CD4-positive, alpha-beta T cell treated with Interleukin-10 for 1 hour (primary cell): ENCODE data around the gene A3GALT2.

ENCODE experiments used
- DNase-seq: peaks from one replicate; pipeline ENCODE4 v3.0.0-alpha.2; 2020

A3GALT2 gene

GRCh38 chr1:33288976-33289857 lies 31.7 kb downstream of the A3GALT2 start:
- no peak for DNase-seq

DNA sequence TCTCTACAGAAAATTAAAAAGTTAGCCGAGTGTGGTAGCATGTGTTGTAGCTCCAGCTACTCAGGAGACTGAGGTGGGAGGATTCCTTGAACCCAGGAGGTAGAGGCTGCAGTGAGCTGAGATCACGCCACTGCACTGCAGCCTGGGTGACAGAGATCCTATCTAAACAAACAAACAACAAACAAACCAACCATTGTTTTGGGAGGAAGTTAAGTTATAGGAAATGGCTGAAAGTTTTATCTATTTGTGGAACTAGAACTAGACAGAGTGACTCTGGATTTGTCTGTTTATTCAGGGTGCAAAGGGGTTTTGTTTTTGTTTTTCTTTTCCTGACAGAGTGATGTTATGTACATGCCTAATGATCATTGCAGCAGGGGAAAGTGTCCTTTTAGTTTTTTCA lies 33.6 kb downstream of the A3GALT2 start:
- no peak for DNase-seq

DNA sequence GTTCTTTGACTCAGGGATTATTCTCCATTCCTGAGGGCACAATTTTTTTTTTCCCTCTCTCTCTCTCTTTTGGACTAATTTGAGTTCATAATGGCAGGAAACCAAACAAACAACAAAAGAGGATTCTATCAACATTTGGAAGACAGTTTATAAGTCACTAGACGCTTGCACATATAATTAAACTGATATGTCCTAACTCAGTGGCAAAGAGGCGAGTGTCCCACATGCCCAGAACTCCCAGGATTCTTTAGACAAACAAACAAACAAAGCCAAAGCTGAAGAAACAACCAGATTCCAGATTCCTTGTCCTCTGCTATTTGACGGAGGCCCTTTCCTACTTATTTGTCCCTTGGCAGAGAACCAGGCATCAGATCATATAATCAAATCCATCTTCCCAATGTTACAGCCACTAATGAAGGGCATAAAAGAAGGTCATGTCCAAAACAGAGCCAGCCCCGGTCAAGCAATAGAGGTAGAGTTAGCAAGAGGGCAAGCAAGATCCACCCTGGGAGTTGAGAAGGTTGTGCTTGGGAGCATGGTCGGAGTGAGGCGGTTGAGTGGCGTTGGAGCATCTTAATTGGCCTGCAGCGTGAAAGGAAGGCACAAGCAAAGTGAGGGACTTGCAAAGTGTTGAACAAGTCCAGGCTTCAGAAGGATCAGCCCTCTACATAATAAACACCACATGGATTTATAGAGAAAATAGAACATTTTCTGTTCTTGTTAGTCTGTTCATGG lies 34.3 kb downstream of the A3GALT2 start:
- no peak for DNase-seq

GRCh38 chr1:33284049-33284448 lies 36.8 kb downstream of the A3GALT2 start:
- no peak for DNase-seq

DNA sequence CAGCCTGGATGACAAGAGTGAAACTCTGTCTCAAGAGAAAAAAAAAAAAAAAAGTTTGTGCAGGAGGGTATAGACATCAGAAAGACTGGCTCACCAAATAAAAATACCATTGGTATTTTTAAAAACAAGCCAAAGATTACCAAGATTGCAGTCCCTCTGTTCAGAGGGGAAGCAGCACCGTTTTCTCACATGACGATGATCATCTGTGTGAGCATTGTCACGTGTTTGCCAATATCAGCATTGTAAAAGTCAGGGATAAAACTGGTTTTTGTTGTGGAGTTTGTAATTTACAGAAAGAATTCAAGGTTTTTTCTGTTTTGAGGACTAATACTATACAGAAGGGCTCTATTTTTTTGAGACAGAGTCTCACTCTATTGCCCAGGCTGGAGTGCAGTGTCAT lies 38.1 kb downstream of the A3GALT2 start:
- no peak for DNase-seq

DNA sequence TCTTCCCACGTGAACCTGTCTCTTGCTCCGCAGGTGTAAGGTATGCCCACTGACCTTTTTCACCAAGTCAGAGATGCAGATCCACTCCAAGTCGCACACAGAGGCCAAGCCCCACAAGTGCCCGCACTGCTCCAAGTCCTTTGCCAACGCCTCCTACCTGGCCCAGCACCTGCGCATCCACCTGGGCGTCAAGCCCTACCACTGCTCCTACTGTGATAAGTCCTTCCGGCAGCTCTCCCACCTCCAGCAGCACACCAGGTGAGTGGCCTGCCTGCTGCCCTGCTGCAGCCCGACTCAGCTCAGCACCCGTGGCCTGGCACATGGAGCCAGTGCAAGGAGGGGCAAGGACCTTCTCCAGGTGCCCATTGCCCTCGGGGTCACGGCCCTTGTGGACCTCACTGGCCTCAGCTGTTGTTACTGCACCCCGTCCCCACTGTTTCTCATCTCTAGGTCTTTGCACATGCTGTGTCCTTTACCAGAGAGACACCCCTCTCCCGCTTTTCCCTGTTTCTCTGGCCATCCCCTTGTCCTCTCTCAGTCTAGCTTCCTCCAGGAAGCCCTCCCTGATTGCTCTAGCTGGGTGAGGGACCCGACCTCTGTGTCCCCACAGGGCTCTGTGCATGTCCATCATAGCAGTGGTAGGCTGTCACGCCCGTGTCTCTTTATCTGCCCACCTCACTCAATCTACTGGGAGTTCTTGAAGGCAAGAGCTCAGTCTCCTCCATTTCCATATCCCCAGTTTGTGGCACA lies 39.2 kb downstream of the A3GALT2 start:
- DNase-seq, result no peak

GRCh38 chr1:33280091-33280661 lies 40.7 kb downstream of the A3GALT2 start:
- no peak for DNase-seq

DNA sequence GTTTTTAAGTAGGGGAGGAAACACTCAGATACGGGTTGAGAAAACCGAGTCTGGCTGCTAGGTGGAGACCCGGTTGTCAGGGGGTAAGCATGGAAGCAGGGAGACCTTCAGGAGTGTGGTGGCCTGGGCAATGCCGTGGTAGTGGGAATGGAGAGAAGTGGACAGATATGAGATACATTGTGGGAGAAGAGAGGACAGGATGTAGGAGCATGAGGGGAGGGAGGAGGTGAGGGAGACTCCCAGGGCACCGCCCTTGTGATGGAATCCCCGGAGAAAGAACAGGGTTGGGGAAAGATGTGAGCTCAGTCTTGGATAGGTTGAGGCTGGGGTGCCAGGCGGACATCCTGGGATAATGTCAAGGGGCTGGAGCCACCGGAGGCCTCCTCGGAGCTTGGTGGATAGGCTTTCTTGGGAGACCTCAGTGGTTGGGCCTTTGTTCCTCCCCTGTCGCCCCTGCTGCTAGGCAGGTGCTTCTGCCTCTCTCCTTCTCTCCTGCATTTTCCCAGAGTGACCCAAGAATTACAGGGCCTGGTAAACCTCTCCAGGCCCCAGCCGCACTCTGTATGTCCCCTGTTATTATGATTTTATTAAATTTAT lies 43.3 kb downstream of the A3GALT2 start:
- DNase-seq, result no peak

DNA sequence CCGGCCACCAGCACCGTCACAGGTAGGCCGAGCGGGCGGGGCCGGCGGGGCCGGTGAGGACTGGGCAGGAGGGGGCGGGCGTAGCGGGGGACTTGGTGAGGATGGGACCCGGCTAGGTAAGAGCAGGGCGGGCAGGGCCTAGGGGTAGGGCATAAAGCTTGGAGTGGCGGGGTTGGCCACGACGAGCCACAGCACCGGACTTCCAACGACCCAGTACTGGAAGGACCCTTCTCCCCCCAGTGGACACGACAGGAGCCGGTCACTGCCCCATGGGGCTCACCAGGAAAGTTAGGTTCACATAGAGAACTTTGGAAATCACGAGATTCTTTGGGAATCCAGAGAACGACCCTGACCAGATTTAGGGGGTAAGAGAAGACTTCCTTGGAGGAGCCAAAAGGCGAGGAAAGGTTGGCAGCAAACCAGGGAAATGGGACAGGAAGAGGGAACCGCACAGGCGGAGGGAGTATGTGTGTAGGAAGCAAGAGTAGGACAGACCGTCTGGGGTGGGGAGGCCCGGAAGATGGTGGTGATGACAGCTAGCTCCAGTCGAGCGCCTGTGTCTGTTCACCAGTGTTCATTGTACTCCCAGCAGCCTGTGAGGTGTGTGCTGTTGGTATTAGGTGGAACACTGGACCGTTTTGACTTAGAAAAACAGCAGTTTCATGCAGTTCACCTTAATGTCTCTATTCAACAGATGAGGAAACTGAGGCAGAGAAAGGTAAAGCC lies 44.2 kb downstream of the A3GALT2 start:
- DNase-seq, result no peak

- no peak for DNase-seq
Measured at GRCh38 chr1:33275706-33276572, 45.0 kb downstream of the A3GALT2 start.

- DNase-seq, result no peak
Measured at GRCh38 chr1:33275195-33275594, 45.7 kb downstream of the A3GALT2 start.

DNA sequence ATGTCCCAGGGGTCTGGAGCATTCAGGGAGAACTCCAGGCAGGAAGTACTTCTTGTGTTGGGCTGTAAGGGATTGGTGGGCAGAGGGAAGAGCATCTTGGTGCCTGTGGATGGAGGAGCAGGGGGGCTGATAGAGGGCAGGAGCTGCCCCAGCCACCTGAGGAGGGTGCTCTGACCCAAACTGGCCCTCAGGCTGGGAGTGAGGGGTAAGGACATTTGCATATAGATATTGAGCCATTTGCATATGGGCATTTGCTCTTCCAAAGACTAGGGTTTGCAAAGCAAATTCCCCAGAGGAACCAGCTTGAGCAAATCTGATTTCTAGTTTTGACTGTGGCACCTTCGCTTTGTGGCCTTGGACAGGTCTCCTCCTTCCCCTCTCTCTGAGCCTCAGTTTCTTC lies 46.5 kb downstream of the A3GALT2 start:
- DNase-seq, result no peak

DNA sequence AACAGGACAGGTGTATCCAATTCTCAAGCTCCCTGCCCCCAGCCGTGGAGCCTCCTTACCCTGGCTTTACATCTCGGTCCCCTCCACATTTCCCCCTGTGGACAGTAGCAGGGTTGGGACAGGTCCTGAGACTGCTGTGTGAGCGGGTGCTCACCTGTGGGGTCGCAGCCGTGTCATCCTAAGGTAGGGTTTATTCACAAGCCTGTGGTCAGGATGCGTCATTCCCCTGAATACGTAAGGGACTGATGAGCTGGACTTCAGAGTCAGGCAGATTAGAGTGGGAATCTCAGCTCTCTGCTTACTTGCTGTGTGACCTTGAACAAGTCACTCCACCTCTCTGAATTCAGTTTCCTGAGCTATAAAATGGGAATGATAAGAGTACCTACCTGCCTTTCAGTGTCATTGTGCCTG lies 46.9 kb downstream of the A3GALT2 start:
- no peak for DNase-seq

DNA sequence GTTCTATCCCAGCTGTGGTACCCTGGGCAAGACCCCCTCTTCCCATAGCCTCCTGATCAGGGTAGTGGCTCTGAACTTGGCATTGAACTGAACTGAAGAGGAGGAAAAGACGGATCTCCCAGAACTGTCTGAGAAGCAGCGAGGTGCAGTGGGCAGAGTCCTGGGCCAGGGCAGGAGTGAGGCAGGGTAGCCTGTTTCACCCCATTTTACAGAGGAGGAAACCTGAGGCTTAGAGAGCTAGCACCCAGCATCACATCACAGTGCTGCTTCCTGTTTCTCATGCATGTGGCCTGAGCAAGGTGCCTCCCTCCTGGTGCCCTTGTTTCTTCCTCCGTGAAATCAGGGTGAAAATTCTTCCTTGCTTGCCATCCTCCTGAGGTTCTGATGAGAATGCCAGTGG lies 47.5 kb downstream of the A3GALT2 start:
- peak; percentile 36 for DNase-seq

- DNase-seq, result no peak
Measured at GRCh38 chr1:33272930-33273329, 48.0 kb downstream of the A3GALT2 start.

GRCh38 chr1:33272509-33272908 lies 48.4 kb downstream of the A3GALT2 start:
- no peak for DNase-seq

GRCh38 chr1:33271666-33272505 lies 49.0 kb downstream of the A3GALT2 start:
- DNase-seq, result no peak

GRCh38 chr1:33270808-33271465 lies 50.0 kb downstream of the A3GALT2 start:
- no peak for DNase-seq

DNA sequence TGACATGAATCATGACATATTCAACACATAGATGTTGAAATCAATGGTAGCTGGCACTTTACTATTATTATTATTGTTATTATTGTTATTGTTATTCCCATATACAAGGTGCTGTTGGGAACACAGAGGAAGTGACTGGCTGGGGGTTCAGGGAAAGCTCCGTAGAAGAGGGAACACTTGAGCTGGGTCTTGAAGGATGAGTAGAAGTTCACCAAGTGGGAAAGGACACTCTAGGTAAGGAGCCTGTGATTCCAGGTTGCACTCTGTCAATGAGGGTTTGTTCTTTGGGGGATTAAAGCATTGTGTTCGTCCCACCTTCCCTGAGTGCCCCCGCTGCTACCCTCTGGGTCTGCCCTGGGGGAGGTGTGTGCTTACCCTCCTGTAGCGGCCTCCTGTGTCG lies 50.5 kb downstream of the A3GALT2 start:
- DNase-seq, result no peak
